ENCODE results near the gene STK31.
"Not testable (repeated sequence)": the region's sequence is repeated elsewhere in the genome, so short reads cannot be mapped to it uniquely, and the experiment has no call there.

Gene STK31

GRCh38 chr7:23804707-23805106 lies 94.7 kb downstream of the STK31 start:
- DNase-seq = no peak

- no peak for DNase-seq
Measured at GRCh38 chr7:23808421-23808820, 98.4 kb downstream of the STK31 start.

DNA sequence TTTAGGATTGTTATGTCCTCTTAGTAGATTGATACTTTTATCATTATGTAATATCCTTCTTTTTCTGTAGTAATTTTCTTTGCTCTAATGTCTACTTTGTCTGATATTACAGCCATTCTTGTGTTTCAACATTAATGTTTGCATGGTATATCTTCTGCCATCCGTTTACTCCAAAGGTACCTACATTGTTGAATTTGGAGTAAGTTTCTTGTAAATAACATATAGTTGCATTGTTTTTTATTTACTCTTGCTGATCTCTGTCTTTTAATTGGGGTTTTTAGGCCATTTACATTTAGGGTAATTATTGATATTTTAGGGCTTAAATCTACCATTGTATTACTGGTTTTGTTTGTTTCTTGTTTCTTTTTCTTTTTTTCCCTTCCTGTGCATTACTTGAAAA lies 100.1 kb downstream of the STK31 start:
- no peak for DNase-seq

GRCh38 chr7:23811540-23811939 lies 101.5 kb downstream of the STK31 start:
- DNase-seq = peak in 1 of 2 experiments; percentile 1

- not testable (repeated sequence) for DNase-seq
Measured at GRCh38 chr7:23828125-23828524, 118.1 kb downstream of the STK31 start.

GRCh38 chr7:23832733-23833132 lies 122.7 kb downstream of the STK31 start:
- not testable (repeated sequence) for DNase-seq

DNA sequence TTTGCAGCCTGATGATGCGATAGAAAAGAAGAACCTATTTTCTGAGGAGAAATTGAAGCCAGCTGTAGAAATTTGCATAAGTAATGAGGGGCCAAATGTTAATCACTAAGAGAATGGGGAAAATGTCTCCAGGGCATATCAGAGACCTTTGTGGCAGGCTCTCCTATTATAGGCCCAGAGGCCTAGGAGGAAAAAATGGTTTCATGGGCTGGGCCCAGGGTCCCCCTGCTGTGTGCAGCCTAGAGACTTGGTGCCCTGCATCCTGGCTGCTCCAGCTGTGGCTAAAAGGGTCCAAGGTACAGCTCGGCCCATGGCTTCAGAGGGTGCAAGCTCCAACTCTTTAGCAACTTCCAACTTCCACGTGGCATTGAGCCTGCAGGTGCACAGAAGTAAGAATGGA lies 123.4 kb downstream of the STK31 start:
- DNase-seq = no peak

DNA sequence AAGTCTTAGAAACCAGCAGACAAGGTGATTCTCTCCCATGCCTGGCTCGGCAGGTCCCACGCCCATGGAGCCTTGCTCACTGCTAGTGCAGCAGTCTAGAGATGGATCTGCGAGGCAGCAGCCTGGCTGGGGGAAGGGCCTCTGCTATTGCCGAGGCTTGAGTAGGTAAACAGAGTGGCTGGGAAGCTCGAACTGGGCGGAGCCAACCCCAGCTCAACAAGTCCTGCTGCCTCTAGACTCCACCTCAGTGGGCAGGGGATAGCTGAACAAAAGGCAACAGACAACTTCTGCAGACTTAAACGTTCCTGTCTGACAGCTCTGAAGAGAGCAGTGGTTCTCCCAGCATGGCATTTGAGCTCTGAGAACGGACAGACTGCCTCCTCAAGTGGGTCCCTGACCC lies 134.8 kb downstream of the STK31 start:
- peak; percentile 41 to 55 for DNase-seq

- no peak for DNase-seq
Measured at GRCh38 chr7:23852135-23852534, 142.1 kb downstream of the STK31 start.

GRCh38 chr7:23852988-23853387 lies 143.0 kb downstream of the STK31 start:
- no peak for DNase-seq

GRCh38 chr7:23863209-23863787 lies 153.3 kb downstream of the STK31 start:
- peak in 1 of 2 experiments; percentile 57 for DNase-seq

DNA sequence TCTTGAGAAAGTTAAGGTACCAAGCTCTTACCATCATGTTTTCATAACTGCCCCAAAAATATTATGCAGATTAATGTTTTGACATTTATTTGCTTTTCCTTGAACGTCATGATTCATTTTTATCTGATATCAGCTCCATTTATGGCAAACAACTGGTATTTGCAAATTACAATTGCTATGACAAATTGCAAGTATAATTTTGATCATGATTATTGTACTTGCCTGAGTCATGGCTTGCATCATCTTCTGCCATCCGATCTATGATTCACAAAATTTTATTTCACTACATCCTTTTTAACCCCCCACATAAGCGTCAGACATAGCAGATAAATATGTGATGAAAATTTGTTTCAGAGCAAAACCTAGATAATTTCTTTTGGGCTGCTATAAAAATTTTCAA lies 155.0 kb downstream of the STK31 start:
- no peak for DNase-seq

DNA sequence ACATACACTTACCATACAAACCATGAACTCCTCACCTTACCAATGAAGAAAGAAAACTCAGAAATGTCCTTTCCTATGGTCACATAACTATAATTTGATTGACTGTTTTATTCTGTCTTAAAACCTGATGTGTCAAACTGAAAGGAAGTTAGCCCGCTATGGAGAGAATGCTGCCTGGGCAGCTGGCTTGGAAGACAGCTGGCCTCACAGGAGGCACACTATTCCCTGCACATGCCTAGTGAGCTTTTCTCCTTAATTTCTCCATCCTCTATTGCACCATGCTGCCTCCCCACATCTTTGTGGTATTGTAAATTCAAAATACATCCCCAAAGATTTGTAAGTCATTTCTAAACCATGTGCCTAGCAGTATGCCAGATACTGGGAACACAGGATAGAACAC lies 163.3 kb downstream of the STK31 start:
- peak in 1 of 2 experiments; percentile 18 for DNase-seq

DNA sequence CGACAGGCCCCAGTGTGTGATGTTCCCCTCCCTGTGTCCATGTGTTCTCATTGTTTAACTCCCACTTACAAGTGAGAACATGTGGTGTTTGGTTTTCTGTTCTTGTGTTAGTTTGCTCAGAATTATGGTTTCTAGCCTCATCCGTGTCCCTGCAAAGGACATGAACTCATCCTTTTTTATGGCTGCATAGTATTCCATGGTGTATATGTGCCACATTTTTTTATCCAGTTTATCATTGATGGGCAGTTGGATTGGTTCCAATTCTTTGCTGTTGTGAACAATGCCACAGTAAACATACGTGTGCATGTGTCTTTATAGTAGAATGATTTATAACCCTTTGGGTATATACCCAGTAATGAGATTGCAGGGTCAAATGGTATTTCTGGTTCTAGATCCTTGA lies 166.5 kb downstream of the STK31 start:
- not testable (repeated sequence) for DNase-seq
